NB4 (cell line): Measurements from ENCODE around the gene LITAFD.
A peak's percentile ranks its signal among the peaks of the same experiment; 100 is the strongest.

Experiments
- DNase-seq: peaks from one replicate; pipeline ENCODE4 v3.0.0; 2010; ENCODE audit warnings: low read depth
- H3K4me3 ChIP-seq: one replicate; pipeline ENCODE4 v1.5.1; 2011; ENCODE audit warnings: mild to moderate bottlenecking, low read depth, low read length, moderate library complexity
- CTCF ChIP-seq: IDR thresholded peaks from one replicate; pipeline ENCODE4 v1.5.1; 2012; ENCODE audit warnings: low read depth, low read length
- MYC ChIP-seq: IDR thresholded peaks from 2 replicates; pipeline ENCODE4 v1.6.1; 2011; ENCODE audit warnings: low read depth, low read length
- POLR2A ChIP-seq: IDR thresholded peaks from 2 replicates; pipeline ENCODE4 v1.6.1; 2011; ENCODE audit warnings: mild to moderate bottlenecking; ENCODE audit not compliant: insufficient read length; ENCODE audit errors: extremely low read depth
- TF ChIP-seq, protein P1 (sequence below): IDR thresholded peaks from 2 replicates; pipeline ENCODE4 v1.6.1; 2011; ENCODE audit warnings: low read depth, low read length

Gene LITAFD

GRCh38 chr16:8903004-8903403, 20.9 kb downstream of the LITAFD start:
- DNase-seq: no peak
- TF ChIP-seq, protein P1, sequence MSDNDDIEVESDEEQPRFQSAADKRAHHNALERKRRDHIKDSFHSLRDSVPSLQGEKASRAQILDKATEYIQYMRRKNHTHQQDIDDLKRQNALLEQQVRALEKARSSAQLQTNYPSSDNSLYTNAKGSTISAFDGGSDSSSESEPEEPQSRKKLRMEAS: no peak
- no peak for TF ChIP-seq POLR2A
- no peak for TF ChIP-seq CTCF
- no peak for TF ChIP-seq MYC

DNA sequence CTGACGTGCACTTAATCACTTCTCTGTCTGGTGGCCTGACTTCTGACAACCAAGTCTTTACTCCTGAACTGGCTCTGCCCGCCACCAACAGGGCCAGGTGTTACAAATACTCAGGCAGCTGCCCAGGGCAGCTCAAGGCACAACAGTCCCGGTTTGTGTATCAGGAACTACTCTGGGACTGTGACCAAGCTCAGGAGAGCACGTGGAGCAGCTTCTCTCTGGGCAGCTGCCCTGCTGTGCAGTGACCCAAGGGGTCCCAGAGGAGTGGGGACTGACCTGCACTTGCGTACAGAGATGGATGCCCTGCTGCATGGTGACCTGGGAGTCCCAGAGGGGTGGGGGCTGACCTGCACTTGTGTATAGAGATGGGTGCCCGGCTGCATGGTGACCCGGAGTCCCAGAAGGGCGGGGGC, 21.9 kb downstream of the LITAFD start:
- TF ChIP-seq MYC (no peak), POLR2A (no peak), CTCF (no peak)
- TF ChIP-seq, protein P1: no peak
- no peak for DNase-seq
- no peak overlapping the region for H3K4me3 ChIP-seq

More at GRCh38 chr16:8903004-8903403, 20.9 kb downstream of the LITAFD start:
- no peak overlapping the region for H3K4me3 ChIP-seq

- TF ChIP-seq POLR2A (no peak), CTCF (peak; percentile 57), MYC (no peak)
- TF ChIP-seq, protein P1: no peak
- H3K4me3 ChIP-seq: no peak overlapping the region
- peak; percentile 56 for DNase-seq
These were observed 23.1 kb downstream of the LITAFD start for GRCh38 chr16:8905168-8905762.

DNA sequence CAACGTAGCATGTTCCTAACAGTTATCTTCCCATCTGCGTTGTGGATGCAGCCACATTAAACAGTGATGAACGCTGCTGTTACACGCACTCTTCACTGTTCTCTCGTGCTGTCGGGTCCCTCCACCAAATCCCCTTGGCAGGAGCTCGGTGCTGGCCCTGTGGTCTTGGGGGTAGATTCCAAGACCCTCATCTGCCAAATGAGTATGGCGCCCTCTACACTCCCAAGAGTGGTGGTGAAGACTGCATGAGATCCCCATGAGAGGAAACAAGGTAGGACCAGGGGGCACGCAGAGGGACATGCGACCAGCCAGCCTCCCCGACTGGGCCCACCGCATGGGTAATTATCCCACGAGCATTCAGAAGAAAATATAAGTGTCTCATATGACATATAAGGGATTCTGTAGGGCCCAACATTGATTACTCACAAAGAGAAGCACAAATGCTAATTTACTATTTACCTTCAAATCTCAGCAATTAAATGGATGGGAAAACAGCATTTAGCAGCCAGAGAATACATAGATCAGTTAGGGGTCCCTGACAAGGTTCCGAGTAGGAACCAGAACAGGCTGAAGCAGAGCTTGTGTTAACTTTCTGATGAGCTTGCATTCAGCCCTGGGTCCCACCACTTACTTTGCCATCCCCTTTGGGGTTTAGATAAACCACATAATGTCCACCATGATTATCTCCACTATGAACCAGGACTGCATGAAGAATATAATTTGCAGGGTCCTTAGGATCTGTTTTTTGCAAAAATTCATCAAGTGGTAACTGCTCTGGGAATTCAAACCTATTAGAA, 23.8 kb downstream of the LITAFD start:
- TF ChIP-seq, protein P1: no peak
- TF ChIP-seq CTCF: peak; percentile 14
- DNase-seq: no peak
- H3K4me3 ChIP-seq: no peak overlapping the region

GRCh38 chr16:8907096-8907495, 24.9 kb downstream of the LITAFD start:
- no peak overlapping the region for H3K4me3 ChIP-seq
- TF ChIP-seq POLR2A (no peak), MYC (no peak), CTCF (no peak)
- TF ChIP-seq, protein P1: no peak
- DNase-seq: no peak
